ENCODE measurements around the gene LDB3.

GRCh38 chr10:86646532-86646931 lies 21.8 kb upstream of the LDB3 start:
- no peak for TF ChIP-seq POLR2AphosphoS5 (IDR thresholded peaks at IDR 0.05; ENCODE audit: borderline replicate concordance, low read depth, low read length)
- TF ChIP-seq EZH2 (IDR thresholded peaks at IDR 0.05): no peak
- no peak for TF ChIP-seq FOXP2 (optimal IDR thresholded peaks at IDR 0.05; ENCODE audit: control extremely low read depth, extremely low read length, insufficient read depth)

Measured in SK-N-MC (cell line).